Lung (tissue), 12 donors: Measurements from ENCODE around the gene PDE6A. TPM values are rescaled to one million over a fixed set of nuclear protein-coding genes. Genes with fewer than 3 reads are reported as not detected.
A peak's percentile ranks its signal among the peaks of the same experiment; 100 is the strongest.

Experiments
- ATAC-seq: fragments of 200-7000 bp; cut with Tn5 transposase; one replicate; pipeline ENCODE4 v1.9.1; 2020; ENCODE audit warnings: moderate number of reproducible peaks; ENCODE audit not compliant: insufficient read depth, low FRiP score
- DNase-seq, 3 donors: peaks; one replicate each; pipeline ENCODE4 v3.0.0-alpha.2; 2013 to 2017
- H3K27ac ChIP-seq, 2 donors: one replicate each; pipeline ENCODE4 v1.5.1; 2013; ENCODE audit warnings: mild to moderate bottlenecking in 2 of 2, moderate library complexity in 2 of 2, control low read depth in 1 of 2, inconsistent platforms in 1 of 2, low read depth in 1 of 2, low read length in 1 of 2
- H3K27me3 ChIP-seq, 3 donors: one replicate each; pipeline ENCODE4 v1.5.1; 2013; ENCODE audit warnings: low read length in 2 of 3; ENCODE audit not compliant: control insufficient read depth in 3 of 3, insufficient read depth in 3 of 3
- H3K36me3 ChIP-seq, 4 donors: one replicate each; pipeline ENCODE4 v1.5.1; 2013; ENCODE audit warnings: low read length in 4 of 4, mild to moderate bottlenecking in 1 of 4, moderate library complexity in 1 of 4; ENCODE audit not compliant: control insufficient read depth in 4 of 4, insufficient read depth in 4 of 4
- H3K4me1 ChIP-seq, 5 donors: one replicate each; pipeline ENCODE4 v1.5.1; 2013; ENCODE audit warnings: low read length in 5 of 5, mild to moderate bottlenecking in 2 of 5, moderate library complexity in 1 of 5; ENCODE audit not compliant: control insufficient read depth in 5 of 5, insufficient read depth in 5 of 5
- H3K4me3 ChIP-seq: one replicate; pipeline ENCODE4 v1.5.1; 2013; ENCODE audit warnings: mild to moderate bottlenecking, control low read depth, moderate library complexity
- H3K9ac ChIP-seq, 2 donors: one replicate each; pipeline ENCODE4 v1.5.1; 2013; ENCODE audit warnings: low read length in 2 of 2, control low read depth in 1 of 2; ENCODE audit not compliant: insufficient read depth in 1 of 2
- H3K9me3 ChIP-seq, 4 donors: one replicate each; pipeline ENCODE4 v1.5.1; 2013; ENCODE audit warnings: low read length in 3 of 4, mild to moderate bottlenecking in 1 of 4, moderate library complexity in 1 of 4; ENCODE audit not compliant: control insufficient read depth in 4 of 4, insufficient read depth in 3 of 4
- WGBS, 2 donors: extraction: QIAGEN DNeasy Blood & Tissue Kit; methylation state at CpG; one replicate each; pipeline ENCODE4 v1.1.7; 2013; 5-methylcytosine and 5-hydroxymethylcytosine counted together
- polyA plus RNA-seq, 2 donors: library from polyadenylated mRNA; stranded (reverse); fragments of 200-250 nt; gene quantifications; one replicate each; pipeline ENCODE4 v1.2.1, GENCODE V29; 2013
- total RNA-seq, 2 donors: library from RNA; depleted of rRNA in 1 of 2; stranded (reverse); fragments of >200 nt in 1 of 2; gene quantifications; one replicate each; pipeline ENCODE4 v1.2.1, GENCODE V29; 2014 to 2021
- TF ChIP-seq, protein P1 (sequence below): IDR thresholded peaks from 2 replicates; pipeline ENCODE4 v1.5.1; 2012; ENCODE audit warnings: mild to moderate bottlenecking; ENCODE audit errors: control extremely low read depth, extremely low read depth
- donor health status: control.
- donor health status: control.
- donor health status: Bipolar disorder and iron deficiency.
- donor health status: healthy.
- donor health status: DM: yes; HTN: yes; CAD: no.

Gene PDE6A
- total and polyA plus RNA-seq, 4 donors: 0.03 to 0.06 (median 0.06) TPM; not detected in 1

DNA sequence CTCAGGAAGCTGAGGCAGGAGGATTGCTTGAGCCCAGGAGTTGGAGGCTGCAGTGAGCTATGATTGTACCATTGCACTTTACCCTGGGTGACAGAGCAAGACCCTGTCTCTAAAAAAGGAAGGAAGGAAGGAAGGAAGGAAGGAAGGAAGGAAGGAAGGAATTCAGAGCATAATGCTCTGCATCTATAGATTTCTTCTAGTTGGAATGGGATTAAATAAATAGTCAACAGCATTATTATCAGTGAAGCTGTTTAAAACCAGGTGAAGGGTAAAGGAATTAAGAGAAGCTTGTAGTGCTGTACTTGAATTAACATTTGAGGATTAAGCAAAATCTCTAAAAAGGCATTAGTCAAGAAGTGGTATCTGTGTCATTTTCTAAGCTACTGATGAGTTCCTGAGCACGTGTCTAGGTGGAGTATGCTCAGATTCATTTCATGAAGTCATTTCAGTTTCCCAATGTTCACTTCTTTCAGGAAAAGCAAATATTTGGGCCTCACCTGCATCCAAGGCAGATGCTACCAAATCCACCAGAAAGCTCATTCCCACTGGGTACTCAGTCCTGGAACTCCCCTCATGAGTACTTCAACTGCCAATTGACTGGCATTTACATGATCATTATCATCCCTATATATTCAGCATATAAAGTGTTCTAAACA, 8.4 kb downstream of the PDE6A start:
- H3K27me3 ChIP-seq: peaks cover 0 to 2% (median 0%) of the 10 kb centered on the region in 3 donors
- 80% methylated on average over 1 of the region's 1 CpG for WGBS, 2 donors
- peaks cover 0 to 21% (median 5%) of the 10 kb centered on the region in 5 donors for H3K4me1 ChIP-seq
- no peak overlapping the region for H3K27ac ChIP-seq
- no peak for ATAC-seq
- DNase-seq: no peak
- no peak overlapping the region for H3K9ac ChIP-seq
- no peak overlapping the region for H3K4me3 ChIP-seq
- no peaks in the 10 kb centered on the region for H3K36me3 ChIP-seq
- TF ChIP-seq, protein P1, sequence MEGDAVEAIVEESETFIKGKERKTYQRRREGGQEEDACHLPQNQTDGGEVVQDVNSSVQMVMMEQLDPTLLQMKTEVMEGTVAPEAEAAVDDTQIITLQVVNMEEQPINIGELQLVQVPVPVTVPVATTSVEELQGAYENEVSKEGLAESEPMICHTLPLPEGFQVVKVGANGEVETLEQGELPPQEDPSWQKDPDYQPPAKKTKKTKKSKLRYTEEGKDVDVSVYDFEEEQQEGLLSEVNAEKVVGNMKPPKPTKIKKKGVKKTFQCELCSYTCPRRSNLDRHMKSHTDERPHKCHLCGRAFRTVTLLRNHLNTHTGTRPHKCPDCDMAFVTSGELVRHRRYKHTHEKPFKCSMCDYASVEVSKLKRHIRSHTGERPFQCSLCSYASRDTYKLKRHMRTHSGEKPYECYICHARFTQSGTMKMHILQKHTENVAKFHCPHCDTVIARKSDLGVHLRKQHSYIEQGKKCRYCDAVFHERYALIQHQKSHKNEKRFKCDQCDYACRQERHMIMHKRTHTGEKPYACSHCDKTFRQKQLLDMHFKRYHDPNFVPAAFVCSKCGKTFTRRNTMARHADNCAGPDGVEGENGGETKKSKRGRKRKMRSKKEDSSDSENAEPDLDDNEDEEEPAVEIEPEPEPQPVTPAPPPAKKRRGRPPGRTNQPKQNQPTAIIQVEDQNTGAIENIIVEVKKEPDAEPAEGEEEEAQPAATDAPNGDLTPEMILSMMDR: no peak
- H3K9me3 ChIP-seq: no peaks in the 10 kb centered on the region

DNA sequence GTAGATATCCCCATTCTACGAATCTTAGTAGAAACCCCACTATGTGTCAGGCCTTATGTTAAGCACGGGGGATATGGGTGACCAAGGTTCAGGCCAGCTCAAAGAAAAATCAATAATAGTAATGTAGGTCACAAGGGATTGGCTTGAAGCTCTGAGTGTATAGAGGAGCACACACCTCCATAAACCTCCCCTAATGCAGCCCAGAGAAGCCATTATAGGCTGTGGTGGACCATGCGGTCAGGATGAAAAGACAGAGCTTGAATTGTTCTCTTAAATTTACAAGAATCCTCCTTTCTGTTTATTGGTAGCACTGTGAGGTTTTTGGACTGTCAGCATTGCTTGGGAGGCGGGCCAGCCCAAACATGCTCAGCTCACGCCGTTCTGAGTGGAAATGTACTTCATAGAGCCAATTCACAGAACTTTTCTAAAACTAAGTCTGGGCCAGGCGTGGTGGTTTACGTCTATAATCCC, 9.1 kb downstream of the PDE6A start:
- ATAC-seq (no peak), DNase-seq (peak in 1 of 3 donors; percentile 49)
- TF ChIP-seq, protein P1: no peak
- peaks cover 0 to 2% (median 0%) of the 10 kb centered on the region in 3 donors for H3K27me3 ChIP-seq
- WGBS, 2 donors: 88 to 90% methylated on average over 8 of the region's 8 CpGs
- H3K4me3 ChIP-seq: no peak overlapping the region
- no peak overlapping the region for H3K9ac ChIP-seq
- no peak overlapping the region for H3K27ac ChIP-seq
- H3K4me1 ChIP-seq: peaks cover 0 to 27% (median 5%) of the 10 kb centered on the region in 5 donors
- no peaks in the 10 kb centered on the region for H3K36me3 ChIP-seq
- no peaks in the 10 kb centered on the region for H3K9me3 ChIP-seq

DNA sequence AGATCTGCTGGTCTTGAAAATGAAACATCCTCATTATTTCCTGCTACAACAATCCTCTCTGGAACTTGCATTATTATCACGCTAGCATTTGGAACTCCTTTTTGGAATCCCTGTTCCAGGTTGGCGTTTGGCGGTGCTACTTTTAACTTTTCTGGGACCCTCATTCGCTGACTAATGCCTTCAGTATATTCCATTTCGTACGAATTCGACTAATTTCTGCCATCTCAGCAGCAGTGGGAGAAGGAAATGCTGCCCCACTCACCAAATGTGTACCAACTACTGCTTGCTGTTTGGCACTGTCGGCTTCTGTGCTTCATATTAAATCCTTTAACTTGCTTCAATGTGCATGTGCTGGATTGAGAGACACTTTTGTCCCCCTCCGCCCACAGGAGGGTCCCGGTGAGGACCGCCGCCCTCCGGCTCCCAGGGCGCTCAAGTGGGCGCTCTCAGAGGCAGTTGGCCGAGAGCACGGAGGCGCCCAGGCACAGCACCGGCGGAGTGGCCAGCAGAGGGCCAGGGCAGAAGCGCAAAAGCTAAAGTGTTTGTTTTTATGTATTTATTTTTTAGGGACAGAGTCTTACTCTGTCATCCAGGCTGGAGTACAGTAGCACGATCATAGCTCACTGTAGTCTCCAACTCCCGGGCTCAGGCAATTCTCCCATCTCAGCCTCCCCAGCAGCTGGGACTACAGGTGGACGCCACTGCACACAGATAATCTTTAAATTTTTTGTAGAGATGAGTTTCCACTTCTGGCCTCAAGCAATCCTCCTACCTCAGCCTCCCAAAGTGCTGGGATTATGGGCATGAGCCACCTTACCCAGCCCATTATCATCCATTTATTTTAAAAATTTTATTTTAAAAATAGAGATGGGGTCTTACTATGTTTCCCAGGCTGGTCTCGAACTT, 11.9 kb downstream of the PDE6A start:
- Histone ChIP-seq H3K27ac (no peak overlapping the region), H3K4me1 (peaks cover 0 to 23% (median 6%) of the 10 kb centered on the region in 5 donors), H3K9ac (no peak overlapping the region), H3K4me3 (no peak overlapping the region), H3K27me3 (peaks cover 0 to 2% (median 0%) of the 10 kb centered on the region in 3 donors), H3K36me3 (no peaks in the 10 kb centered on the region), H3K9me3 (no peaks in the 10 kb centered on the region)
- WGBS, 2 donors: 67 to 68% methylated on average over 25 of the region's 25 CpGs
- no peak for ATAC-seq
- peak in 1 of 3 donors; percentile 16 for DNase-seq
- TF ChIP-seq, protein P1: no peak
